ENCODE results near the gene RAMP1. TPM values are rescaled to one million over a fixed set of nuclear protein-coding genes. Genes with fewer than 3 reads are reported as not detected.

The RAMP1 gene
- total and polyA plus RNA-seq, 8 donors: 6.8 to 12.6 (median 8.7) TPM

DNA sequence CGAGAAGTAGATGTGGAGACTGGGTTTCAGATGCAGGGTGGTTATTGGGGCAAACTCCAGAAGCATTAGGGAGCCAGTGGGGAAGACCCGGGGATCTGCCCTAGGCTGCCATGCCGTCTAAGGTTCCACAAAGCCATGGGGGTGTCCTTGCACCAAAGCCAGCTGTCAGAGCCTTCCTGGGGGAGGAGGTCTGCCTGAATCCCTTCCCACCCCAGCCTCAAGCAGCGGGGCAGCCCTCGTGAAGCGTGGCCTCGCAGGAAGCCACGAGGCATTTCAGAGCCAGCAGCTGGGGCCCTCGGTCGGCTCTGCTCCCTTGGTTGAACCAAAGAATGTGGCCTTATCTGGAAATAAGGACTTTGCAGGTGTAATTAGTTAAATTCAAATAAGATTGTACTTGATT lies 56.2 kb downstream of the RAMP1 start:
- TF ChIP-seq, protein P1, sequence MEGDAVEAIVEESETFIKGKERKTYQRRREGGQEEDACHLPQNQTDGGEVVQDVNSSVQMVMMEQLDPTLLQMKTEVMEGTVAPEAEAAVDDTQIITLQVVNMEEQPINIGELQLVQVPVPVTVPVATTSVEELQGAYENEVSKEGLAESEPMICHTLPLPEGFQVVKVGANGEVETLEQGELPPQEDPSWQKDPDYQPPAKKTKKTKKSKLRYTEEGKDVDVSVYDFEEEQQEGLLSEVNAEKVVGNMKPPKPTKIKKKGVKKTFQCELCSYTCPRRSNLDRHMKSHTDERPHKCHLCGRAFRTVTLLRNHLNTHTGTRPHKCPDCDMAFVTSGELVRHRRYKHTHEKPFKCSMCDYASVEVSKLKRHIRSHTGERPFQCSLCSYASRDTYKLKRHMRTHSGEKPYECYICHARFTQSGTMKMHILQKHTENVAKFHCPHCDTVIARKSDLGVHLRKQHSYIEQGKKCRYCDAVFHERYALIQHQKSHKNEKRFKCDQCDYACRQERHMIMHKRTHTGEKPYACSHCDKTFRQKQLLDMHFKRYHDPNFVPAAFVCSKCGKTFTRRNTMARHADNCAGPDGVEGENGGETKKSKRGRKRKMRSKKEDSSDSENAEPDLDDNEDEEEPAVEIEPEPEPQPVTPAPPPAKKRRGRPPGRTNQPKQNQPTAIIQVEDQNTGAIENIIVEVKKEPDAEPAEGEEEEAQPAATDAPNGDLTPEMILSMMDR (IDR thresholded peaks at IDR 0.05): no peak
- intact Hi-C loops (cut with DNase I): no loop called here

DNA sequence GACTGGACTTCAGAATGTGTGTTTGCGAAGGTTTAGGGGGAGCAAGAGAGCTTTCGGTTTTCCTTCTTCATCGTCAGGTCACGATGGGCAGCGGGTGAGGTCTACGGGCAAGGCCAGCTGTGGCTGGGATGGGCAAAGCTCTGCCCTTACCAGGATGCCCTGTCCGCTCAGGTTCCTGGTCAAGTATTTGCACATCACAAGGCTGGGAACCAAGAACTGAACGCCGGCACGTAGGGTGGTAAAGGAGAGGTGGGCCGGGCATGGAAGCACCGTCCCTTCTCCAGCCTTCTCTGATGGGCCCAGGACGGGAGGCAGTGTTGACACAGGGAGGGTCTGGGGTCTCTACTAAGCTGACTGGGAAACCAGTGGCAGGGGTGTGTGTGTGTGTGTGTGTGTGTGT lies 56.9 kb downstream of the RAMP1 start:
- intact Hi-C loops (cut with DNase I): no loop called here
- Histone ChIP-seq H3K4me3 (no peak overlapping the region), H3K9me3 (no peaks in the 10 kb centered on the region), H3K27ac (no peak overlapping the region), H3K27me3 (no peaks in the 10 kb centered on the region), H3K36me3 (no peaks in the 10 kb centered on the region), H3K4me1 (no peaks in the 10 kb centered on the region)
- TF ChIP-seq, protein P1 (IDR thresholded peaks at IDR 0.05): no peak
- DNase-seq (peak in 1 of 4 donors; percentile 60), ATAC-seq (no peak)

More for the DNA sequence above, 56.2 kb downstream of the RAMP1 start:
- ATAC-seq: no peak
- Histone ChIP-seq H3K27me3 (no peaks in the 10 kb centered on the region), H3K9me3 (no peaks in the 10 kb centered on the region), H3K36me3 (no peaks in the 10 kb centered on the region), H3K4me3 (no peak overlapping the region), H3K4me1 (no peaks in the 10 kb centered on the region), H3K27ac (no peak overlapping the region)
- DNase-seq: no peak

DNA sequence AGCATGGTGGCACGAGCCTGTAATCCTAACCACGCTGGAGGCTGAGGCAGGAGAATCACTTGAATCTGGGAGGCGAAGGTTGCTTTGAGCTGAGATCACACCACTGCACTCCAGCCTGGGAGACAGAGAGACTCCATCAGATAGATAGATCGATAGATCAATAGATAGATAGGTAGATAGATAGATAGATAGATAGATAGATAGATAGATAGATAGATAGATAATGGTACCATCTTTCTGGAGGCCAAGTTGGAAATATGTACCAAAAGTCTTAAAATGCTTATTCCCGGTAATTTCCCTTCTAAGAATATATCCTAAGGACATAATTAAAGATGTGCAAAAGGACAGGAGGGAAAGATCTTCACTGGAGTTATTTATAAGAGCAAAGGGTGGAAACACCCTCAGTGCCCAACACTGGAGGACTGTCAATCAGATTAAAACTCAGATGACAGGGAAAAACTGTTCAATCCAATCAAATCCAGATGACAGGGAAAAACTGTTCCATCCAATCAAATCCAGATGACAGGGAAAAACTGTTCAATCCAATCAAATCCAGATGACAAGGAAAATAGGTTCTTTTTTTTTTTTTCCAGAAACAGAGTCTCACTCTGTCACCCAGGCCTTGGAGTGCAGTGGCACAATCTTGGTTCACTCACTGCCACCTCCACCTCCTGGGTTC lies 58.4 kb downstream of the RAMP1 start:
- Histone ChIP-seq H3K4me1 (peaks cover 0 to 2% of the 10 kb centered on the region in 2 donors), H3K36me3 (no peaks in the 10 kb centered on the region), H3K27ac (no peak overlapping the region), H3K4me3 (no peak overlapping the region), H3K9me3 (no peaks in the 10 kb centered on the region), H3K27me3 (no peaks in the 10 kb centered on the region)
- ATAC-seq (no peak), DNase-seq (no peak)
- intact Hi-C loops (cut with DNase I): no loop called here
- TF ChIP-seq, protein P1 (IDR thresholded peaks at IDR 0.05): no peak

DNA sequence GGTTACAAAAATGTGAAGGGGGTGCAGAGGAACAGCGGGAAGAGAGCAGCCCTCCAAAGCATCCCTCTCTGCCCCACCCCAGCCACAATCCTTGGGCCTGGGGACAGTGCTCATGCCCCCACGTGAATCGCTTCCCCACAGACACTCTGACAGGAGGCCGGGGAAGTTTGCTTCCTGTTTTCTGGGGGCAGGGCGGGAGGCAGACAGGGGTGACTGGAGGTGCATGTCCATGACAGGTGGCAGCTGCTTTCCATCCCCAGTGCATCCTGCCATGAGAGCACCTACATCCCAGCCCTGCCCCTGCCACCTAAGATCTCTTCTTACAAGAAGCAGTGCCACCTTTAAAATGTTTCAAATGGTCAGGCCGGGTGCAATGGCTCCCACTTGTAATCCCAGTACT lies 60.2 kb downstream of the RAMP1 start:
- Histone ChIP-seq H3K9me3 (no peaks in the 10 kb centered on the region), H3K27ac (no peak overlapping the region), H3K27me3 (no peaks in the 10 kb centered on the region), H3K36me3 (no peaks in the 10 kb centered on the region), H3K4me3 (no peak overlapping the region), H3K4me1 (peaks cover 0 to 11% of the 10 kb centered on the region in 2 donors)
- DNase-seq (peak in 1 of 4 donors; percentile 50), ATAC-seq (no peak)
- TF ChIP-seq, protein P1 (IDR thresholded peaks at IDR 0.05): no peak
- intact Hi-C loops (cut with DNase I): no loop called here

DNA sequence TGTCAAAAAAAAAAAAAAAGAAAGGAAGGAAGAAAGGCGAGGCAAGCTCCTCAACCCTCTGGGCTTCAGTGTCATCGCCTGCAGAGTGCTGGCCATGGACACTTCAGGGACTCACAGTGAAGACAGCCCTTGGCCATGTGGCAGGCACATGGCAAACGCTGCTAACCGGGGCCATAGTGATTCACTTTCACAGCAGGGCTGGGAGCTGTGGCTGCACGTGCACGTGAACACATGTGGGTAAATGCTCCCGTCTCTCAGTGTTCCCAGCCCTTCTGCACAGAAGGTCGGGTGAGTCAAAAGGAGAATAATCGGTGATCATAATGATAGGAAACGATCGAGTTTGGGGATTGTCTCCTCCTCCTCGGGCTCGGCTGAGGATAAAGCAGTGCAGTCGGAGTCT lies 61.2 kb downstream of the RAMP1 start:
- peak in 1 of 4 donors; percentile 13 for DNase-seq

More for the DNA sequence above, 61.2 kb downstream of the RAMP1 start:
- Histone ChIP-seq H3K36me3 (no peaks in the 10 kb centered on the region), H3K4me1 (peaks cover 0 to 11% of the 10 kb centered on the region in 2 donors), H3K27ac (no peak overlapping the region), H3K4me3 (no peak overlapping the region), H3K9me3 (no peaks in the 10 kb centered on the region), H3K27me3 (no peaks in the 10 kb centered on the region)
- no peak for ATAC-seq
- intact Hi-C loops (cut with DNase I): no loop called here
- TF ChIP-seq, protein P1 (IDR thresholded peaks at IDR 0.05): no peak

Measured in left lung (tissue), 10 donors.